IMR-90 (cell line): ENCODE results near the gene EIF4B. TPM values are rescaled to one million over a fixed set of nuclear protein-coding genes. Genes with fewer than 3 reads are reported as not detected.

ENCODE experiments used
- ATAC-seq: fragments of 200-7000 bp; cut with Tn5 transposase; 2 replicates; pipeline ENCODE4 v1.9.1; 2020; ENCODE audit warnings: low read depth, mild to moderate bottlenecking, moderate library complexity
- BruUV-seq: library from RNA; stranded (reverse); fragments of 400-500 nt; replicated peaks from 2 replicates; lab custom pipeline; 2021; lab: Mats Ljungman, UMichigan
- CTCF ChIA-PET: fragments of 300-600 bp; formaldehyde crosslinking; extraction: SDS; loops from one replicate; lab custom pipeline; 2021; ENCODE audit warnings: antibody characterized with exemption; lab: Yijun Ruan, JAX
- POLR2A ChIA-PET: fragments of 300-600 bp; sonication (Branson Sonifier 250); formaldehyde crosslinking; loops from one replicate; lab custom pipeline; 2022; ENCODE audit warnings: antibody characterized with exemption; ENCODE audit not compliant: unreplicated experiment; lab: Charles Lee
- DNase-seq: peaks from one replicate; pipeline ENCODE4 v3.0.0; 2013
- H2AFZ ChIP-seq: replicated peaks from 2 replicates; pipeline ENCODE3; 2013; ENCODE audit warnings: low read length, mild to moderate bottlenecking; ENCODE audit not compliant: poor library complexity
- H2AK5ac ChIP-seq: 2 replicates; pipeline ENCODE4 v1.6.1; 2013; ENCODE audit warnings: low read depth, low read length, inconsistent platforms
- H2AK9ac ChIP-seq: replicated peaks from 2 replicates; pipeline ENCODE3; 2013; ENCODE audit warnings: mild to moderate bottlenecking, low read depth, low read length, moderate library complexity; ENCODE audit not compliant: poor library complexity
- H2BK120ac ChIP-seq: 2 replicates; pipeline ENCODE4 v1.6.1; 2013; ENCODE audit warnings: low read depth, low read length, inconsistent platforms
- H2BK15ac ChIP-seq: 3 replicates; pipeline ENCODE4 v1.6.1; 2013; ENCODE audit warnings: low read depth, low read length, inconsistent platforms
- H2BK20ac ChIP-seq: 2 replicates; pipeline ENCODE4 v1.6.1; 2013; ENCODE audit warnings: low read depth, mild to moderate bottlenecking, inconsistent platforms, low read length, moderate library complexity
- H2BK5ac ChIP-seq: 2 replicates; pipeline ENCODE4 v1.6.1; 2013; ENCODE audit warnings: mild to moderate bottlenecking, low read depth, low read length, inconsistent platforms; ENCODE audit not compliant: poor library complexity, severe bottlenecking
- H3K14ac ChIP-seq: replicated peaks from 2 replicates; pipeline ENCODE4 v1.6.1; 2013; ENCODE audit warnings: low read depth, low read length, inconsistent platforms
- H3K18ac ChIP-seq: 2 replicates; pipeline ENCODE4 v1.6.1; 2013; ENCODE audit warnings: low read depth, low read length, control low read depth
- H3K23ac ChIP-seq: 2 replicates; pipeline ENCODE4 v1.6.1; 2013; ENCODE audit warnings: low read depth, low read length, inconsistent platforms
- H3K27ac ChIP-seq: 2 replicates; pipeline ENCODE4 v1.5.1; 2013; ENCODE audit warnings: mild to moderate bottlenecking, control low read depth, low read length; ENCODE audit not compliant: insufficient read depth
- H3K27me3 ChIP-seq: 2 replicates; pipeline ENCODE4 v1.6.1; 2013; ENCODE audit warnings: low read length; ENCODE audit not compliant: control insufficient read depth, insufficient read depth
- H3K36me3 ChIP-seq: 2 replicates; pipeline ENCODE4 v1.6.1; 2013; ENCODE audit warnings: low read length, mixed read lengths; ENCODE audit not compliant: control insufficient read depth, insufficient read depth
- H3K4ac ChIP-seq: 2 replicates; pipeline ENCODE4 v1.6.1; 2013; ENCODE audit warnings: low read depth, low read length, inconsistent platforms
- H3K4me1 ChIP-seq: 2 replicates; pipeline ENCODE4 v1.6.1; 2013; ENCODE audit warnings: low read length, mixed read lengths; ENCODE audit not compliant: control insufficient read depth, insufficient read depth
- H3K4me2 ChIP-seq: 2 replicates; pipeline ENCODE4 v1.6.1; 2013; ENCODE audit warnings: low read depth, mild to moderate bottlenecking, control low read depth, low read length, moderate library complexity
- H3K4me3 ChIP-seq: 2 replicates; pipeline ENCODE4 v1.5.1; 2013; ENCODE audit warnings: low read depth, mild to moderate bottlenecking, control low read depth, low read length, moderate library complexity; ENCODE audit not compliant: insufficient read depth
- H3K56ac ChIP-seq: 2 replicates; pipeline ENCODE4 v1.6.1; 2013; ENCODE audit warnings: low read length, inconsistent platforms; ENCODE audit not compliant: insufficient read depth; ENCODE audit errors: extremely low read depth
- H3K79me1 ChIP-seq, 2 experiments: 2 replicates each; pipeline ENCODE4 v1.6.1; 2013; ENCODE audit warnings: low read length in 2 of 2, inconsistent platforms in 1 of 2, low read depth in 1 of 2
- H3K9ac ChIP-seq: 2 replicates; pipeline ENCODE4 v1.6.1; 2013; ENCODE audit warnings: low read depth, low read length, control low read depth
- H3K9me1 ChIP-seq: 2 replicates; pipeline ENCODE4 v1.6.1; 2013; ENCODE audit warnings: low read length, inconsistent platforms; ENCODE audit not compliant: insufficient read depth
- H3K9me3 ChIP-seq: 2 replicates; pipeline ENCODE4 v1.6.1; 2013; ENCODE audit warnings: low read length; ENCODE audit not compliant: control insufficient read depth, insufficient read depth
- H4K20me1 ChIP-seq: 2 replicates; pipeline ENCODE4 v1.6.1; 2013; ENCODE audit warnings: low read length, inconsistent platforms; ENCODE audit not compliant: insufficient read depth
- H4K5ac ChIP-seq: 2 replicates; pipeline ENCODE4 v1.6.1; 2013; ENCODE audit warnings: mild to moderate bottlenecking, low read depth, low read length, control low read depth
- H4K8ac ChIP-seq, 2 experiments: 2 replicates each; pipeline ENCODE4 v1.6.1; 2013; ENCODE audit warnings: low read depth in 2 of 2, low read length in 2 of 2, control low read depth in 1 of 2, inconsistent platforms in 1 of 2
- H4K91ac ChIP-seq: 2 replicates; pipeline ENCODE4 v1.6.1; 2013; ENCODE audit warnings: low read depth, low read length, inconsistent platforms; ENCODE audit not compliant: insufficient read depth
- BHLHE40 ChIP-seq: fragments of 150-350 bp; IDR thresholded peaks from 2 replicates; pipeline ENCODE4 v1.6.1; 2016; ENCODE audit warnings: mild to moderate bottlenecking, low read depth, low read length
- CEBPB ChIP-seq: IDR thresholded peaks from 2 replicates; pipeline ENCODE4 v1.6.1; 2012; ENCODE audit warnings: low read depth, low read length, improper control_type of control experiment
- CHD1 ChIP-seq: IDR thresholded peaks from 2 replicates; pipeline ENCODE4 v1.6.1; 2012; ENCODE audit warnings: low read depth, low read length, improper control_type of control experiment
- CTCF ChIP-seq: conservative IDR thresholded peaks from 2 replicates; pipeline ENCODE4 v1.5.1; 2012; ENCODE audit warnings: mild to moderate bottlenecking, low read depth, low read length, improper control_type of control experiment
- ELK1 ChIP-seq: fragments of 150-350 bp; IDR thresholded peaks from 2 replicates; pipeline ENCODE4 v1.6.1; 2016; ENCODE audit warnings: low read depth, mild to moderate bottlenecking, low read length, moderate library complexity, borderline replicate concordance
- FOS ChIP-seq: fragments of 150-350 bp; IDR thresholded peaks from 2 replicates; pipeline ENCODE4 v1.6.1; 2016; ENCODE audit warnings: low read depth, low read length
- MAFK ChIP-seq: IDR thresholded peaks from 2 replicates; pipeline ENCODE4 v1.6.1; 2012; ENCODE audit warnings: low read depth, low read length, improper control_type of control experiment
- MAZ ChIP-seq: IDR thresholded peaks from 2 replicates; pipeline ENCODE4 v1.6.1; 2012; ENCODE audit warnings: low read depth, mild to moderate bottlenecking, low read length, improper control_type of control experiment, moderate library complexity, borderline replicate concordance
- MXI1 ChIP-seq: IDR thresholded peaks from 2 replicates; pipeline ENCODE4 v1.6.1; 2012; ENCODE audit warnings: low read depth, mild to moderate bottlenecking, low read length, moderate library complexity, borderline replicate concordance
- NFE2L2 ChIP-seq: fragments of 150-350 bp; IDR thresholded peaks from 2 replicates; pipeline ENCODE4 v1.6.1; 2016; ENCODE audit warnings: low read depth, mild to moderate bottlenecking, low read length
- POLR2A ChIP-seq: IDR thresholded peaks from 2 replicates; pipeline ENCODE4 v1.6.1; 2012; ENCODE audit warnings: mild to moderate bottlenecking, low read depth, low read length
- RAD21 ChIP-seq: IDR thresholded peaks from 2 replicates; pipeline ENCODE4 v1.6.1; 2012; ENCODE audit warnings: low read length, improper control_type of control experiment
- RCOR1 ChIP-seq: IDR thresholded peaks from 2 replicates; pipeline ENCODE4 v1.6.1; 2012; ENCODE audit warnings: mild to moderate bottlenecking, low read length, improper control_type of control experiment; ENCODE audit not compliant: insufficient replicate concordance
- RFX5 ChIP-seq: IDR thresholded peaks from 2 replicates; pipeline ENCODE4 v1.8.0; 2012; ENCODE audit warnings: low read depth, mild to moderate bottlenecking, low read length, moderate library complexity
- SMC3 ChIP-seq: fragments of 150-350 bp; IDR thresholded peaks from 2 replicates; pipeline ENCODE4 v1.6.1; 2016; ENCODE audit warnings: low read depth, mild to moderate bottlenecking, antibody characterized with exemption, low read length, moderate library complexity
- WGBS, 2 experiments: methylation state at CpG; one replicate each; pipeline versions ENCODE4 v1.1.5 to v1.1.7; 2013; ENCODE audit warnings: missing lambda C conversion rate in 2 of 2; ENCODE audit not compliant: insufficient read length in 1 of 2; ENCODE audit errors: extremely low coverage in 2 of 2; 5-methylcytosine and 5-hydroxymethylcytosine counted together
- dilution Hi-C: fragments of 300-500 bp; cut with HindIII; formaldehyde crosslinking; loops from one replicate; pipeline ENCODE4 v1.14.3; 2018; ENCODE audit warnings: low sequenced_read_pairs; ENCODE audit not compliant: unreplicated experiment
- in situ Hi-C: fragments of 300-500 bp; cut with MboI; formaldehyde crosslinking; loops from 3 replicates; pipeline ENCODE4 v1.14.3; 2019; ENCODE audit warnings: low sequenced_read_pairs, inconsistent platforms, mixed read lengths
- intact Hi-C: fragments of 100-400 bp; cut with micrococcal nuclease; formaldehyde crosslinking; loops from 2 replicates; pipeline ENCODE4 v1.10.0; 2022
- polyA plus RNA-seq, 3 experiments: library from polyadenylated mRNA; depleted of rRNA; stranded (reverse); fragments of >200 nt; gene quantifications; 2 replicates each; pipeline ENCODE4 v1.2.3, GENCODE V29; 2012; ENCODE audit warnings: low replicate concordance in 1 of 3
- total RNA-seq: library from RNA; depleted of rRNA; stranded (reverse); fragments of >200 nt; gene quantifications from 2 replicates; pipeline ENCODE4 v1.2.3, GENCODE V29; 2012
- TF ChIP-seq, protein P1 (sequence below): fragments of 150-350 bp; IDR thresholded peaks from 2 replicates; pipeline ENCODE4 v1.6.1; 2017; ENCODE audit warnings: mild to moderate bottlenecking, antibody characterized with exemption, low read length, low read depth

EIF4B gene
- total and polyA plus RNA-seq, 2 of the 4 experiments (the other 2 are of a cell fraction), result 313 to 671 TPM

- H2BK15ac ChIP-seq, result no peak overlapping the region
- H3K27ac ChIP-seq, result no peak overlapping the region
- no TSS peak for BruUV-seq
- WGBS, 2 experiments, result no CpG with 5 or more reads among the region's 3 CpGs
- no peak overlapping the region for H2AK9ac ChIP-seq
- peaks cover 66% of the 10 kb centered on the region for H3K36me3 ChIP-seq
- CTCF ChIA-PET, result interaction anchor here (0.6 kb wide), 1 partner anchor 499 kb away, joined by 7 read pairs; no protein-coding TSS in a partner anchor
- H3K56ac ChIP-seq, result no peak overlapping the region
- no peak overlapping the region for H3K4me2 ChIP-seq
- POLR2A ChIA-PET, result no interaction called here
- H3K14ac ChIP-seq, result no peak overlapping the region
- in situ Hi-C loops (no loop called here), intact Hi-C loops (no loop called here), dilution Hi-C loops (no loop called here)
- no peak overlapping the region for H2BK5ac ChIP-seq
- DNase-seq (no peak), ATAC-seq (no peak)
- no peak overlapping the region for H3K4ac ChIP-seq
- H3K4me1 ChIP-seq, result no peaks in the 10 kb centered on the region
- TF ChIP-seq ELK1 (no peak), BHLHE40 (no peak), NFE2L2 (no peak), RCOR1 (no peak), SMC3 (no peak), RFX5 (no peak), RAD21 (no peak), CTCF (no peak), MAZ (no peak), CHD1 (no peak), POLR2A (no peak), MAFK (no peak), CEBPB (no peak), FOS (no peak), MXI1 (no peak)
- TF ChIP-seq, protein P1, sequence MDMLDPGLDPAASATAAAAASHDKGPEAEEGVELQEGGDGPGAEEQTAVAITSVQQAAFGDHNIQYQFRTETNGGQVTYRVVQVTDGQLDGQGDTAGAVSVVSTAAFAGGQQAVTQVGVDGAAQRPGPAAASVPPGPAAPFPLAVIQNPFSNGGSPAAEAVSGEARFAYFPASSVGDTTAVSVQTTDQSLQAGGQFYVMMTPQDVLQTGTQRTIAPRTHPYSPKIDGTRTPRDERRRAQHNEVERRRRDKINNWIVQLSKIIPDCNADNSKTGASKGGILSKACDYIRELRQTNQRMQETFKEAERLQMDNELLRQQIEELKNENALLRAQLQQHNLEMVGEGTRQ, result no peak
- no peak overlapping the region for H2BK120ac ChIP-seq
- peaks cover 17 to 45% of the 10 kb centered on the region in 2 experiments for H3K79me1 ChIP-seq
- H3K9ac ChIP-seq, result no peak overlapping the region
- no peak overlapping the region for H4K5ac ChIP-seq
- H2AFZ ChIP-seq, result no peak overlapping the region
- no peak overlapping the region for H4K91ac ChIP-seq
- H2BK20ac ChIP-seq, result no peak overlapping the region
- H4K20me1 ChIP-seq, result peaks cover 11% of the 10 kb centered on the region
- no peaks in the 10 kb centered on the region for H3K27me3 ChIP-seq
- no peak overlapping the region for H3K18ac ChIP-seq
- no peaks in the 10 kb centered on the region for H3K9me1 ChIP-seq
- H3K4me3 ChIP-seq, result no peak overlapping the region
- no peak overlapping the region for H3K23ac ChIP-seq
- H3K9me3 ChIP-seq, result no peaks in the 10 kb centered on the region
- H2AK5ac ChIP-seq, result no peak overlapping the region
- no peak overlapping the region for H4K8ac ChIP-seq
Observed at GRCh38 chr12:53031616-53032015, 25.4 kb downstream of the EIF4B start.
